Natural killer cell (primary cell): Measurements from ENCODE around the gene PXMP2. TPM values are rescaled to one million over a fixed set of nuclear protein-coding genes. Genes with fewer than 3 reads are reported as not detected.
"Not testable (repeated sequence)": the region's sequence is repeated elsewhere in the genome, so short reads cannot be mapped to it uniquely, and the experiment has no call there.

Source experiments
- ATAC-seq, 3 donors: fragments of 150-1000 bp in 2 of 3; fragments of 200-7000 bp in 1 of 3; cut with Tn5 transposase; 1 replicate in 1 of 3; 2 replicates in 2 of 3; pipeline ENCODE4 v1.10.0; 2021; ENCODE audit warnings: mild to moderate bottlenecking in 2 of 3, moderate library complexity in 2 of 3
- DNase-seq, 2 donors: peaks; one replicate each; pipeline versions ENCODE4 v3.0.0 to v3.0.0-alpha.2; 2013 to 2021; ENCODE audit warnings: mixed read lengths in 1 of 2
- H3K27ac ChIP-seq: one replicate; pipeline ENCODE4 v1.5.1; 2013; ENCODE audit warnings: mild to moderate bottlenecking, low read length
- H3K27me3 ChIP-seq: one replicate; pipeline ENCODE4 v1.6.1; 2013; ENCODE audit warnings: low read length; ENCODE audit not compliant: control insufficient read depth, insufficient read depth
- H3K36me3 ChIP-seq: one replicate; pipeline ENCODE4 v1.6.1; 2013; ENCODE audit warnings: low read length; ENCODE audit not compliant: control insufficient read depth, insufficient read depth
- H3K4me1 ChIP-seq: one replicate; pipeline ENCODE4 v1.6.1; 2013; ENCODE audit warnings: low read length; ENCODE audit not compliant: control insufficient read depth, insufficient read depth
- H3K4me3 ChIP-seq: one replicate; pipeline ENCODE4 v1.5.1; 2013; ENCODE audit warnings: low read length
- H3K9me3 ChIP-seq: one replicate; pipeline ENCODE4 v1.6.1; 2013; ENCODE audit warnings: low read length; ENCODE audit not compliant: control insufficient read depth, insufficient read depth
- H3K27ac Mint-ChIP-seq, 2 donors: one replicate each; pipeline ENCODE4 v1.8.0; 2022; ENCODE audit warnings: mild to moderate bottlenecking in 2 of 2, mixed read lengths in 2 of 2, moderate library complexity in 1 of 2
- H3K27me3 Mint-ChIP-seq, 2 donors: one replicate each; pipeline ENCODE4 v1.8.0; 2022; ENCODE audit warnings: low read depth in 2 of 2, mixed read lengths in 2 of 2
- H3K36me3 Mint-ChIP-seq: one replicate; pipeline ENCODE4 v1.8.0; 2022; ENCODE audit warnings: mixed read lengths
- H3K4me1 Mint-ChIP-seq, 2 donors: one replicate each; pipeline ENCODE4 v1.8.0; 2022; ENCODE audit warnings: mixed read lengths in 2 of 2
- H3K4me3 Mint-ChIP-seq: one replicate; pipeline ENCODE4 v1.8.0; 2022; ENCODE audit warnings: mild to moderate bottlenecking, moderate library complexity, mixed read lengths
- H3K9me3 Mint-ChIP-seq, 2 donors: one replicate each; pipeline ENCODE4 v1.8.0; 2022; ENCODE audit warnings: mixed read lengths in 2 of 2
- WGBS: methylation state at CpG from one replicate; pipeline ENCODE4 v1.1.7; 2013; ENCODE audit warnings: missing lambda C conversion rate; ENCODE audit not compliant: insufficient coverage; 5-methylcytosine and 5-hydroxymethylcytosine counted together
- intact Hi-C: fragments of 100-400 bp; cut with micrococcal nuclease; formaldehyde crosslinking; loops from one replicate; pipeline ENCODE4 v1.14.2; 2022
- total RNA-seq, 4 donors: library from RNA; stranded (reverse); fragments of 120-200 nt in 1 of 4; gene quantifications; one replicate each; pipeline versions ENCODE4 v1.2.3 to v1.2.4, GENCODE V29; 2013 to 2022
- TF ChIP-seq, protein P1 (sequence below): fragments of 200-600 bp; IDR thresholded peaks from one replicate; pipeline ENCODE4 v1.8.0; 2022; ENCODE audit warnings: antibody characterized with exemption

PXMP2 gene
- total RNA-seq, 3 donors from 2014 or later (not counting 1 experiment from before 2014, with no cell fraction given) = 3.6 to 6.2 (median 5.1) TPM

DNA sequence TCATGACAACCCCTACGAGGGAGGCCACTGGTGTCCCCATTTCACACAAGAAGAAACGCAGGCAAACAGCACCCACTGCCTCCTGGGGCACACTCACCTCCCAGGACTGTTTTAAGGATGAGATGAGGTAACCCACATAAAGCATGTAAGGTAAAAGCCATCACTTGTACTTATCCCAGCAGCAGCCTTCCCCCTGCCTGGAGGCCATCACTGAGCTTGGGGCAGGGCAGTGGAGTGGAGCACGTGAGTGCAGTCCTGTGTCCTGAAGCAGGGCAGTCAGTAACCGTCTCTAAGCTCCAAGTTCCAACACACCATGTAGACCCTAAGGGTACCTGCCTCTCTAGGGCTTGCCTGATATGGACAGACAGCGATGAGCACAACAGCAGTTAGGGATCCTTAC, 2.0 kb upstream of the PXMP2 start:
- no peaks in the 10 kb centered on the region for H3K9me3 ChIP-seq
- no peaks in the 10 kb centered on the region for H3K27me3 ChIP-seq
- H3K9me3 Mint-ChIP-seq = no peaks in the 10 kb centered on the region
- H3K27ac Mint-ChIP-seq = no peak overlapping the region
- intact Hi-C loops = no loop called here
- peak overlapping the region; percentile 40 for H3K4me3 Mint-ChIP-seq
- TF ChIP-seq, protein P1, sequence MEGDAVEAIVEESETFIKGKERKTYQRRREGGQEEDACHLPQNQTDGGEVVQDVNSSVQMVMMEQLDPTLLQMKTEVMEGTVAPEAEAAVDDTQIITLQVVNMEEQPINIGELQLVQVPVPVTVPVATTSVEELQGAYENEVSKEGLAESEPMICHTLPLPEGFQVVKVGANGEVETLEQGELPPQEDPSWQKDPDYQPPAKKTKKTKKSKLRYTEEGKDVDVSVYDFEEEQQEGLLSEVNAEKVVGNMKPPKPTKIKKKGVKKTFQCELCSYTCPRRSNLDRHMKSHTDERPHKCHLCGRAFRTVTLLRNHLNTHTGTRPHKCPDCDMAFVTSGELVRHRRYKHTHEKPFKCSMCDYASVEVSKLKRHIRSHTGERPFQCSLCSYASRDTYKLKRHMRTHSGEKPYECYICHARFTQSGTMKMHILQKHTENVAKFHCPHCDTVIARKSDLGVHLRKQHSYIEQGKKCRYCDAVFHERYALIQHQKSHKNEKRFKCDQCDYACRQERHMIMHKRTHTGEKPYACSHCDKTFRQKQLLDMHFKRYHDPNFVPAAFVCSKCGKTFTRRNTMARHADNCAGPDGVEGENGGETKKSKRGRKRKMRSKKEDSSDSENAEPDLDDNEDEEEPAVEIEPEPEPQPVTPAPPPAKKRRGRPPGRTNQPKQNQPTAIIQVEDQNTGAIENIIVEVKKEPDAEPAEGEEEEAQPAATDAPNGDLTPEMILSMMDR = no peak
- H3K4me1 Mint-ChIP-seq = peaks cover 0 to 26% of the 10 kb centered on the region in 2 donors
- H3K36me3 ChIP-seq = no peaks in the 10 kb centered on the region
- no peak for DNase-seq
- H3K4me3 ChIP-seq = no peak overlapping the region
- no peaks in the 10 kb centered on the region for H3K36me3 Mint-ChIP-seq
- no peak for ATAC-seq
- 91% methylated on average over 4 of the region's 5 CpGs for WGBS
- H3K27ac ChIP-seq = no peak overlapping the region
- H3K4me1 ChIP-seq = peaks cover 16% of the 10 kb centered on the region
- H3K27me3 Mint-ChIP-seq = no peaks in the 10 kb centered on the region

DNA sequence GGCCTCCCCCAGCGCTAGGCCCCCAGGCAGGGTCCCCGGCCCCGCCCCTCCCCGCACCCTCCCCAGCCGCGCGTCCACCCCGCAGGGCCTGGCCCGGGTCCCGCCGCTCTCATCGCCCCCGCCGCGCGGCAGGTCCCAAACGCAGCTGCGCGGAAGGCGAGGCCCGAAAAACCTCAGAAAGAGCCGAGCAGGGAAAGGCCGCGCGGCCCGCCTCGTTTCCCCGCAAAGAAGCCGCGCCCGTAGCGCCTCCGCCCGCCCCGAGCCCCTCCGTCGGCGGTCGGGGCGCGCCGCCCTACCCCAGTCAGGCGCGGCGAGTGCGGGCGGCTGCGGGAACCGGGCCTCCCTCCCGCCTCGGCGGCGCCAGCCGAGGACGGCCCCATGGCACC, 569 bp upstream of the PXMP2 start:
- Mint-ChIP-seq H3K9me3 (no peaks in the 10 kb centered on the region), H3K36me3 (no peaks in the 10 kb centered on the region), H3K4me1 (peaks cover 0 to 18% of the 10 kb centered on the region in 2 donors), H3K27me3 (no peaks in the 10 kb centered on the region), H3K4me3 (peak overlapping the region; percentile 91), H3K27ac (peak overlapping the region in 1 of 2 donors; percentile 78)
- WGBS = under 1% methylated on average over 55 of the region's 55 CpGs
- peaks cover 16% of the 10 kb centered on the region for H3K4me1 ChIP-seq
- no peaks in the 10 kb centered on the region for H3K36me3 ChIP-seq
- intact Hi-C loops = no loop called here
- no peaks in the 10 kb centered on the region for H3K9me3 ChIP-seq
- peak in 2 of 3 donors; percentile 44 to 51 for ATAC-seq
- no peaks in the 10 kb centered on the region for H3K27me3 ChIP-seq
- H3K27ac ChIP-seq = no peak overlapping the region
- DNase-seq = no peak
- TF ChIP-seq, protein P1 = no peak
- H3K4me3 ChIP-seq = peak overlapping the region; percentile 27

DNA sequence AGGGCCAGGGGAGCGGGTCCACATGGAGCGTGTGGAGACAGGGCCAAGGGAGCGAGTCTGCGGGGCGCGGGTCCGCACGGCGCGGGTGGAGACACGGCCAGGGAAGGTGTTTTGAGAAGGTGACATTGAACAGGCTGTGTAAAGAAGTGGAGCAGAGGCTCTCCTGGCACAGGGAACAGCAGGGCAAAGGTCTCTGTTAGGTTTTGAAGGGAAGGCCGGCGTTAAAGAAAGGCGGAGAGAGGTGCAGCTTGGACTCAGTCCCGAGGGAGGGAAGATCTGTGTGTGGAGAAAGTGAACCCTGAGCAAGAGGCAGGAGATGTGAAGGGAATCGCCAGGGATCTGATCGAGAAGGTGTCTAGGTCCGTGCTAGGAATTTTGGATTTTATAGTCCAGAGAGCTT, 1.8 kb downstream of the PXMP2 start:
- Mint-ChIP-seq H3K27me3 (no peaks in the 10 kb centered on the region), H3K9me3 (no peaks in the 10 kb centered on the region), H3K36me3 (no peaks in the 10 kb centered on the region), H3K27ac (no peak overlapping the region), H3K4me1 (peaks cover 0 to 13% of the 10 kb centered on the region in 2 donors), H3K4me3 (peak overlapping the region; percentile 15)
- intact Hi-C loops = no loop called here
- no peaks in the 10 kb centered on the region for H3K9me3 ChIP-seq
- TF ChIP-seq, protein P1 = no peak
- no peak for DNase-seq
- H3K27ac ChIP-seq = no peak overlapping the region
- ATAC-seq = no peak
- WGBS = 96% methylated on average over 18 of the region's 18 CpGs
- no peaks in the 10 kb centered on the region for H3K36me3 ChIP-seq
- no peaks in the 10 kb centered on the region for H3K27me3 ChIP-seq
- H3K4me1 ChIP-seq = peaks cover 16% of the 10 kb centered on the region
- H3K4me3 ChIP-seq = no peak overlapping the region

- Mint-ChIP-seq H3K27ac (no peak overlapping the region), H3K27me3 (no peaks in the 10 kb centered on the region), H3K4me3 (peak overlapping the region; percentile 15), H3K9me3 (no peaks in the 10 kb centered on the region), H3K4me1 (peaks cover 0 to 11% of the 10 kb centered on the region in 2 donors), H3K36me3 (no peaks in the 10 kb centered on the region)
- intact Hi-C loops = no loop called here
- Histone ChIP-seq H3K4me1 (peaks cover 16% of the 10 kb centered on the region), H3K36me3 (no peaks in the 10 kb centered on the region), H3K27ac (no peak overlapping the region), H3K4me3 (no peak overlapping the region), H3K27me3 (no peaks in the 10 kb centered on the region), H3K9me3 (no peaks in the 10 kb centered on the region)
- 95% methylated on average over 9 of the region's 9 CpGs for WGBS
- ATAC-seq (no peak), DNase-seq (no peak)
- TF ChIP-seq, protein P1 = no peak
Observed at GRCh38 chr12:132690112-132690511, 2.7 kb downstream of the PXMP2 start.

- WGBS = 100% methylated on average over 3 of the region's 3 CpGs
- H3K36me3 Mint-ChIP-seq, H3K4me3 ChIP-seq, H3K9me3 Mint-ChIP-seq, H3K36me3 ChIP-seq, DNase-seq, H3K27me3 Mint-ChIP-seq, H3K9me3 ChIP-seq, intact Hi-C loops, ATAC-seq, H3K4me1 ChIP-seq, H3K27me3 ChIP-seq, H3K27ac Mint-ChIP-seq, H3K4me3 Mint-ChIP-seq, H3K4me1 Mint-ChIP-seq, H3K27ac ChIP-seq: not testable (repeated sequence)
Observed at GRCh38 chr12:132692030-132692429, 4.6 kb downstream of the PXMP2 start.
